ENCODE measurements around the gene PPIL1. TPM values are rescaled to one million over a fixed set of nuclear protein-coding genes. Genes with fewer than 3 reads are reported as not detected.

Gene PPIL1
- total and polyA plus RNA-seq, 10 of the 15 experiments (the other 5 are each of a cell fraction or from before 2014, with no cell fraction given) = 39.5 to 95.8 (median 70.5) TPM

GRCh38 chr6:36856277-36856676 lies 18.3 kb downstream of the PPIL1 start:
- no peaks in the 10 kb centered on the region for H3K4me1 ChIP-seq (ENCODE audit: control insufficient read depth, insufficient read depth, low read length)
- BruUV-seq (replicated peaks) = no TSS peak
- no peak overlapping the region for H3K4me3 ChIP-seq
- H3K9me3 ChIP-seq (replicated peaks; ENCODE audit: control insufficient read depth, insufficient read depth, low read length) = no peaks in the 10 kb centered on the region
- in situ Hi-C loops (cut with MboI) (no loop called here), intact Hi-C loops (cut with micrococcal nuclease; ENCODE audit: unreplicated experiment) (loop anchor here (10.0 kb wide), 1 partner anchor 231 kb away; no protein-coding TSS in a partner anchor)
- DNase-seq (ENCODE audit: low read depth, low spot score) (no peak), ATAC-seq (no peak), FAIRE-seq (no peak)
- peaks cover 12 to 13% of the 10 kb centered on the region in 2 experiments; a peak in 3 of 4 replicates for H3K36me3 ChIP-seq (ENCODE audit: control insufficient read depth in 2 of 2, insufficient read depth in 2 of 2, low read length in 1 of 2)
- H3K27ac ChIP-seq (ENCODE audit: control insufficient read depth, insufficient read depth) = no peak overlapping the region
- peaks cover 2% of the 10 kb centered on the region; the same call in 1 of the 2 replicates for H3K79me2 ChIP-seq (ENCODE audit: control insufficient read depth, insufficient read depth, low read length)
- no peak overlapping the region for H2AFZ ChIP-seq (ENCODE audit: control insufficient read depth, low read depth, low read length)
- no peak overlapping the region for H3K9ac ChIP-seq (ENCODE audit: control insufficient read depth, insufficient read depth, low read length)
- H4K20me1 ChIP-seq (ENCODE audit: control insufficient read depth, insufficient read depth) = no peaks in the 10 kb centered on the region
- POLR2A ChIA-PET = interaction anchor here (1.1 kb wide), 1 partner anchor 12 kb away, joined by 3 read pairs; no protein-coding TSS in a partner anchor
- H3K4me2 ChIP-seq (ENCODE audit: control insufficient read depth, insufficient read depth) = no peak overlapping the region
- RAD21 ChIA-PET (ENCODE audit: unreplicated experiment) = no interaction called here
- no peaks in the 10 kb centered on the region for H3K27me3 ChIP-seq (replicated peaks in 1 of 2; ENCODE audit: control insufficient read depth in 2 of 2, insufficient read depth in 2 of 2, low read length in 1 of 2)
- TF ChIP-seq NFXL1 (IDR thresholded peaks at IDR 0.05; ENCODE audit: borderline replicate concordance) (no peak), FOXK2 (IDR thresholded peaks at IDR 0.05) (no peak), CBX3 (IDR thresholded peaks at IDR 0.05; ENCODE audit: borderline replicate concordance, low read depth) (no peak), PAX8 (IDR thresholded peaks at IDR 0.05) (no peak), TAF1 (IDR thresholded peaks at IDR 0.05; ENCODE audit: borderline replicate concordance, low read depth, low read length) (no peak), RB1 (IDR thresholded peaks at IDR 0.05; ENCODE audit: borderline replicate concordance) (no peak), MXI1 (IDR thresholded peaks at IDR 0.05; ENCODE audit: low read depth, low read length) (no peak), ESRRA (IDR thresholded peaks at IDR 0.05; ENCODE audit: low read length) (no peak), NFYB (IDR thresholded peaks at IDR 0.05; ENCODE audit: insufficient read depth, low read depth, low read length) (no peak), KDM1A (IDR thresholded peaks at IDR 0.05; ENCODE audit: borderline replicate concordance) (no peak), BRCA1 (IDR thresholded peaks at IDR 0.05; ENCODE audit: low read depth, low read length) (no peak), ZSCAN29 (IDR thresholded peaks at IDR 0.05) (no peak), ZBTB11 (CRISPR knock-in tag; IDR thresholded peaks at IDR 0.05) (no peak), ELK1 (IDR thresholded peaks at IDR 0.05; ENCODE audit: low read depth, low read length) (no peak), EGR1 (IDR thresholded peaks at IDR 0.05; ENCODE audit: borderline replicate concordance in 1 of 2, low read depth in 2 of 2, low read length in 2 of 2) (no peak), EED (IDR thresholded peaks at IDR 0.05; ENCODE audit: low read depth) (no peak), IRF3 (IDR thresholded peaks at IDR 0.05) (no peak)
- CTCF ChIA-PET = interaction anchor here (0.6 to 1.4 kb wide), 3 partner anchors 8 to 175 kb away, joined by 3 read pairs; no protein-coding TSS in a partner anchor
- SMC1A ChIA-PET (ENCODE audit: uncharacterized antibody, unreplicated experiment) = interaction anchor here (0.6 kb wide), 1 partner anchor 96 kb away, joined by 3 read pairs; no protein-coding TSS in a partner anchor
- WGBS (ENCODE audit: insufficient coverage, insufficient replicate concordance, low lambda C conversion rate, missing lambda C conversion rate) = 96% methylated on average over 8 of the region's 8 CpGs

Data from GM12878 (cell line).